Endodermal cell (in vitro differentiated cells): ENCODE results near the gene PDE4D. TPM values are rescaled to one million over a fixed set of nuclear protein-coding genes. Genes with fewer than 3 reads are reported as not detected.

Source experiments
- DNase-seq: peaks from one replicate; pipeline ENCODE4 v3.0.0-alpha.2; 2017
- H3K27ac ChIP-seq: 2 replicates; pipeline ENCODE4 v1.5.1; 2013; ENCODE audit warnings: mild to moderate bottlenecking, low read depth, low read length, moderate library complexity
- H3K27me3 ChIP-seq: 2 replicates; pipeline ENCODE4 v1.6.1; 2013; ENCODE audit warnings: mild to moderate bottlenecking, low read length, moderate library complexity; ENCODE audit not compliant: insufficient read depth, control insufficient read depth, poor library complexity, severe bottlenecking
- H3K36me3 ChIP-seq: 2 replicates; pipeline ENCODE4 v1.7.0; 2013; ENCODE audit warnings: mild to moderate bottlenecking, low read length, moderate library complexity; ENCODE audit not compliant: control insufficient read depth, insufficient read depth
- H3K4me1 ChIP-seq: one replicate; pipeline ENCODE4 v1.7.0; 2013; ENCODE audit warnings: low read length; ENCODE audit not compliant: control insufficient read depth, insufficient read depth
- H3K4me3 ChIP-seq: 2 replicates; pipeline ENCODE4 v1.5.1; 2013; ENCODE audit warnings: mild to moderate bottlenecking, low read length, moderate library complexity
- H3K9ac ChIP-seq: 2 replicates; pipeline ENCODE4 v1.6.1; 2013; ENCODE audit warnings: mild to moderate bottlenecking, low read length, moderate library complexity; ENCODE audit not compliant: poor library complexity, severe bottlenecking; ENCODE audit errors: extremely low read depth
- H3K9me3 ChIP-seq: 2 replicates; pipeline ENCODE4 v1.6.1; 2013; ENCODE audit warnings: mild to moderate bottlenecking, low read length, moderate library complexity; ENCODE audit not compliant: control insufficient read depth
- H3K27ac Mint-ChIP-seq: 2 replicates; pipeline ENCODE4 v1.8.0; 2020; ENCODE audit warnings: mixed read lengths
- H3K27me3 Mint-ChIP-seq: 2 replicates; pipeline ENCODE4 v1.8.0; 2021; ENCODE audit warnings: mild to moderate bottlenecking, mixed read lengths; ENCODE audit not compliant: insufficient read depth
- H3K36me3 Mint-ChIP-seq: 2 replicates; pipeline ENCODE4 v1.8.0; 2020; ENCODE audit warnings: low read depth, mixed read lengths
- H3K4me1 Mint-ChIP-seq: 2 replicates; pipeline ENCODE4 v1.8.0; 2020; ENCODE audit warnings: mixed read lengths
- H3K4me3 Mint-ChIP-seq: 2 replicates; pipeline ENCODE4 v1.8.0; 2020; ENCODE audit warnings: mild to moderate bottlenecking, moderate library complexity, mixed read lengths
- H3K9me3 Mint-ChIP-seq: 2 replicates; pipeline ENCODE4 v1.8.0; 2020; ENCODE audit warnings: mild to moderate bottlenecking, mixed read lengths
- WGBS, 2 experiments: methylation state at CpG; one replicate each; pipeline versions ENCODE4 v1.1.5 to v1.1.7; 2013; ENCODE audit warnings: missing lambda C conversion rate in 2 of 2, mixed read lengths in 1 of 2; ENCODE audit not compliant: insufficient coverage in 1 of 2, insufficient read length in 1 of 2; 5-methylcytosine and 5-hydroxymethylcytosine counted together
- total RNA-seq, 2 donors: library from RNA; stranded (reverse); fragmentation: NEBNext Ultra II Directional in 1 of 2; extraction: Animal tissue kit (Norgen Biotek cat#: 25700) in 1 of 2; gene quantifications; 2 replicates in 1 of 2; 3 replicates in 1 of 2; pipeline ENCODE4 v1.2.1, GENCODE V29; 2021
- TF ChIP-seq, protein P1 (sequence below): fragments of 200-600 bp; sonication (generic); conservative IDR thresholded peaks from 2 replicates; pipeline ENCODE4 v1.5.0; 2021; ENCODE audit warnings: antibody characterized with exemption, mild to moderate bottlenecking

The PDE4D gene
- total RNA-seq, 2 donors from 2014 or later: 9.2 to 11.4 TPM

DNA sequence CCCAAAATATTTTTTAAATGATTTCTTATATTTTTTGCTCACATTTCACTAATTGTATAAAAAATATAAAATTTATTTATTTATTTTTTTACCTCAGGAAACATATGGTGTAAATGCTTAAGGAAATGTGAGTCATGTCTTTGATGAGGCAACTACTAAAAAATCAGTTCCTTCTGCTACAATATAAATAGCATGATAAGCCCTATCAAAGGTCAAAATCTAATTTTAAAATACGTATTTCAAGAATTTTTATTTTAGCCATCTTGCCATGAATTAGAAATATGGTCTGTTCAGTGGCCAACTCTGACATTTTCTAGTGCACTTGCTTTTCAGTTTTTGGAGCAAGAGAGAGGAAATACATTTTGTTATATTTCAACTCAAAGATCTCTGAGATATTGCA, 50.5 kb downstream of the PDE4D start:
- H3K9me3 ChIP-seq: no peaks in the 10 kb centered on the region
- no peaks in the 10 kb centered on the region for H3K36me3 Mint-ChIP-seq
- peaks cover 16% of the 10 kb centered on the region for H3K4me1 Mint-ChIP-seq
- no peaks in the 10 kb centered on the region for H3K36me3 ChIP-seq
- 92 to 100% methylated on average over 1 of the region's 1 CpG for WGBS, 2 experiments
- no peak overlapping the region for H3K27ac Mint-ChIP-seq
- no peaks in the 10 kb centered on the region for H3K27me3 Mint-ChIP-seq
- DNase-seq: no peak
- H3K27me3 ChIP-seq: no peaks in the 10 kb centered on the region
- TF ChIP-seq, protein P1, sequence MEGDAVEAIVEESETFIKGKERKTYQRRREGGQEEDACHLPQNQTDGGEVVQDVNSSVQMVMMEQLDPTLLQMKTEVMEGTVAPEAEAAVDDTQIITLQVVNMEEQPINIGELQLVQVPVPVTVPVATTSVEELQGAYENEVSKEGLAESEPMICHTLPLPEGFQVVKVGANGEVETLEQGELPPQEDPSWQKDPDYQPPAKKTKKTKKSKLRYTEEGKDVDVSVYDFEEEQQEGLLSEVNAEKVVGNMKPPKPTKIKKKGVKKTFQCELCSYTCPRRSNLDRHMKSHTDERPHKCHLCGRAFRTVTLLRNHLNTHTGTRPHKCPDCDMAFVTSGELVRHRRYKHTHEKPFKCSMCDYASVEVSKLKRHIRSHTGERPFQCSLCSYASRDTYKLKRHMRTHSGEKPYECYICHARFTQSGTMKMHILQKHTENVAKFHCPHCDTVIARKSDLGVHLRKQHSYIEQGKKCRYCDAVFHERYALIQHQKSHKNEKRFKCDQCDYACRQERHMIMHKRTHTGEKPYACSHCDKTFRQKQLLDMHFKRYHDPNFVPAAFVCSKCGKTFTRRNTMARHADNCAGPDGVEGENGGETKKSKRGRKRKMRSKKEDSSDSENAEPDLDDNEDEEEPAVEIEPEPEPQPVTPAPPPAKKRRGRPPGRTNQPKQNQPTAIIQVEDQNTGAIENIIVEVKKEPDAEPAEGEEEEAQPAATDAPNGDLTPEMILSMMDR: no peak
- H3K9ac ChIP-seq: no peak overlapping the region
- H3K4me1 ChIP-seq: peaks cover 4% of the 10 kb centered on the region
- no peaks in the 10 kb centered on the region for H3K9me3 Mint-ChIP-seq
- H3K27ac ChIP-seq: no peak overlapping the region
- H3K4me3 ChIP-seq: no peak overlapping the region
- no peak overlapping the region for H3K4me3 Mint-ChIP-seq

- no peaks in the 10 kb centered on the region for H3K36me3 ChIP-seq
- 65 to 83% methylated on average over 1 of the region's 3 CpGs for WGBS, 2 experiments
- no peaks in the 10 kb centered on the region for H3K27me3 Mint-ChIP-seq
- peaks cover 4% of the 10 kb centered on the region for H3K4me1 ChIP-seq
- no peak overlapping the region for H3K27ac ChIP-seq
- TF ChIP-seq, protein P1: no peak
- no peaks in the 10 kb centered on the region for H3K36me3 Mint-ChIP-seq
- no peak overlapping the region for H3K4me3 Mint-ChIP-seq
- H3K9me3 ChIP-seq: no peaks in the 10 kb centered on the region
- H3K27ac Mint-ChIP-seq: no peak overlapping the region
- no peak for DNase-seq
- no peak overlapping the region for H3K9ac ChIP-seq
- H3K9me3 Mint-ChIP-seq: no peaks in the 10 kb centered on the region
- H3K4me3 ChIP-seq: no peak overlapping the region
- peaks cover 16% of the 10 kb centered on the region for H3K4me1 Mint-ChIP-seq
- H3K27me3 ChIP-seq: no peaks in the 10 kb centered on the region
These were observed 53.3 kb downstream of the PDE4D start for GRCh38 chr5:59840200-59840601.

GRCh38 chr5:59838989-59839388, 54.5 kb downstream of the PDE4D start:
- 67 to 74% methylated on average over 2 of the region's 2 CpGs for WGBS, 2 experiments
- Mint-ChIP-seq H3K9me3 (no peaks in the 10 kb centered on the region), H3K36me3 (no peaks in the 10 kb centered on the region), H3K27ac (no peak overlapping the region), H3K4me1 (peaks cover 16% of the 10 kb centered on the region), H3K4me3 (no peak overlapping the region), H3K27me3 (no peaks in the 10 kb centered on the region)
- H3K9ac ChIP-seq: no peak overlapping the region
- TF ChIP-seq, protein P1: peak; percentile 21
- H3K4me1 ChIP-seq: peaks cover 4% of the 10 kb centered on the region
- DNase-seq: no peak
- H3K27me3 ChIP-seq: no peaks in the 10 kb centered on the region
- no peak overlapping the region for H3K4me3 ChIP-seq
- H3K36me3 ChIP-seq: no peaks in the 10 kb centered on the region
- H3K9me3 ChIP-seq: no peaks in the 10 kb centered on the region
- no peak overlapping the region for H3K27ac ChIP-seq
